Measurements from ENCODE around the gene CPS1. TPM values are rescaled to one million over a fixed set of nuclear protein-coding genes. Genes with fewer than 3 reads are reported as not detected.

The CPS1 gene
- total RNA-seq, 1 donor from 2014 or later: 3.8 TPM

DNA sequence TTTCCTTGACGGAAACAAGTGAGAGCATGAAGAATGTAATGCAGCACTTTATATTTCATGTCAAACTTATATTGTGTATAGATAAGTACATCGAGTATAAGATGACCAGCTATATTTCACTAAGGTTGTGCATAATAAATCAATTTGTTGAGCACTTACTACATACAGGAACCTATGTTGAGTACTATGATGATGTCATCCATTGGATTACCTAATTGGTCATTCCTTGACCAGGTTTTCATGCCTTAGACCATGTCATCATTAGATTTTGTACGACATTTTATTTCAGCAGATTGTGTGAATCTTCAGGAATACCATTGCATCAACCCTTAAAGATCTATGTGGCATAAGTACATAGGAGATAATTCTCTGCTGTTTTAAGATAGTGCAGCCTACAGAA is 119.7 kb downstream of the CPS1 start:
- DNase-seq (ENCODE audit: low spot score): no peak

DNA sequence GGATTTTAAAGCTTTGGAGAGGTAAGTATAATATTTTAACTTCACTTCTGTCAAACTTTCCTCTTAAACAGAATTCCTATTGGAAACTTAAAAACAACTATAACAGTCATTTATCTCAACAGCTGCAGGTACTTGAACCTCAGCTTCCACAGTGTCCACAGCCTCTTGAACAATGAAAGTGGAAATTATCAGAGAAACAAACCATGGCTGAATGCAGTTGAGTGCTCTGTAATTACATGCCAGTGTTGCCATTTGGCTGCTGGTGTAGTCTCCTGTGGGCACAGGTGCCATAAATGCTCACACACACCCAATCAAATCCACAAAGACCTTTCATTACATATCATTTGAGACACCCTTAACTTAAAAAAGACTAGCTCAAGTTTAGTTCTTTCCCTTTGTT is 125.1 kb downstream of the CPS1 start:
- no peak for DNase-seq (ENCODE audit: low spot score)

DNA sequence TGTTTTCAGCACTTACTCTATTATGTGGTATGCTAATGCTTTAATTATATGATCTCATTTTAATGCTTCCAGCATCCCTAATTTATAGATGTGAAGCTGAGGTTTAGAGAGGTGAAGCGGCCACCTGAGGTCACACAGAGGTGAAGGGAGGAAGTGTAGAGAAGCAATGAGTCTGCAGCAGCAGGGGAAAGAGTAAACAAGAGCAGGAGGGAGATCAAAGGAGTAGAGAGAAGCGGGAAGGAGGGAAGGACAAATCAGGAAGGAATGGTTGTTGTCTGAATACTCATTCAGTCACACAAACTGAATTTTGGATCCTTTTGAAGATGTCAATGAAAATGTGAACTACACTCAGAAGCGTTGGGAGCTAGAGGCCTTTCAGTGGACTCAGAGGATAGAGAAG is 130.0 kb downstream of the CPS1 start:
- no peak for DNase-seq (ENCODE audit: low spot score)

DNA sequence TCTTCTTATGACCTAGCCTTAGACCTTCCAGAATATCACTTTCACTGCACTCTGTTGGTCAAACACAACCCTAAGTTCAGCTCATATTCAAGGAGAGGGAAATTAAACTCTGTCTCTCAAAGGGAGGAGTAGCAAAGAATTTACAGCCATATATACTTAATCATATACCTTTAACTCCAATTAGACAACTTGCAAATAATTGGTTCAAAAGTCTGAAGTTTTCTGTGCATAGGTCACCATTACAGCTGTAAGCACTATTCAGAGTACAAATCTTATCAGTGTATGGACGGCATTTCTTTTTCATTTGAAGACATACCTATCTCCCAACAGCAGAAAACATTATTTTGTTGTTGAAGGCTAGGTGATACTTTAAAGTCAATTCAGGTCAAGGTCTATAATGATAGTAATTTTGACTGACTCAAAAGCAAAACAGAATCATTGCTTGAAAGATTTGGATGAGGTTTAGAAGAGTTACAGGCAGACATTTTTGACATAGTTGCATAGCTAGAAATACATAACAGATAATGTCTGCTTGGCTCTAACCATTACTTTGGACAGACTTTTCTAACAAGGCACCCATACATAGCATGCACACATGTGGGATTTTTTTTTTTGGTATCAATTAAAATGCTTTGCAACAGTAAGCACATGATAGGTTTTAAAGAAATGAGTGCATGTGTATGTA is 131.5 kb downstream of the CPS1 start:
- no peak for DNase-seq (ENCODE audit: low spot score)

DNA sequence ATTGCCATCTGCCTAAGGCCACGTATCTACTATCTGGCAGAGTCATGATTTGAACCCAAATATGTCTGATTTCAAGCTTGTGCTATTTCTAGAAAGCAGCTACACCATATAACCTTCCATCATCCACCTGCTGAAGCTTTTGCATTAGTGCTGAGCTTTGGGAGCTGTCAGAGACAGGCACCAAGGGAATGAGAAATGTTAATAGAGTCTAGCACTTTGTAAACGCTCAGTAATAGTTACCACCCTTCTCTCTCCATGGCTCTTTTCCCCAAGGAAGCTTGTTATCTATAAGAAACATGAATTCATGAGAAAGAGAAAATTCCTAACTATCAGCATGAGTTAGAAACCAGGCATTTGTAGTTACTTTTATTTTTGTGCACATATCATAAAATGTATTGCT is 151.5 kb downstream of the CPS1 start:
- DNase-seq (ENCODE audit: low spot score): no peak

DNA sequence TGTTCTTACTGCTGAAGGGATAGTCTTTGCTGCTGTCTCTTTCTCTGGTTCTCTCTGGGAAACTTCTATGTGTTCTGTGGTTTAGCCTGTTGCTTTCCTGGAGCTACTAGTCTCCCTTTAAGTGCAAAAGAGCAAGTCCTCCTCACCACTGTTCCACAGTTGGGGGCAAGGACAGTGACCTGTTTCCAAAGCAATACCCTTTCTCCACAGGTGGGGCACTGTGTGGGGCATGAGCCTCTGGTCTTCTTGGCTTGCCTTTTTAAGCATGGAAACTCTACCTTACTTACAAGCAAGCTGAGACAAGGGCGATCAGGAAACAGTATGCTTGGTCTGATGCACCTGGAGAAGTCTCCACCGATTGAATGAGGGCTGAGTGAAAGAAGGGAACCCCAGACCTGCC is 156.7 kb downstream of the CPS1 start:
- no peak for DNase-seq (ENCODE audit: low spot score)

DNA sequence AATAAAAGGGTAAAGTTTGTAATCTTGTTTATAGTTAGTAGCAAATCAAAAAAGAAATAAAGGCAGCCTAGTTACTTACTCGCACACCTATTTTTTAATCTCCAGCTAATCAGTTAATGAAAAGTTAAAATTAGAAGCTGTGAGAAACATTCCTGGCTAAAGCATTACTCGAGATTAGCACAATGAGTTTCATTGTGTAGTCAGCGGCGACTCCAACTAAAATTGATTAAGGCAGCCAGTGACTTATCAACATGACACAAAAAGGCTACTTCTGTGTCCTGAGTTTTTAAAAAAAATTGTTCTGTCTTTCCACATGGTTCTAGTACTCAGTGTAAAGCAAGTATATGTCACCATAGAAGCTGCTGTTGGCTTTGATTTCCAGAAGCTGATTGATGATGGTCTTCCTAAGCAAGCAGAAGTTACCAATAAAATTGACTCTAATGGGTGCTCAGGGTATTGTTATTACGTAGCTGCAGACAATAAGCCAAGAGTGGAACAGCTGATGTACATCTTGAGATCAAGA is 159.2 kb downstream of the CPS1 start:
- DNase-seq (ENCODE audit: low spot score): no peak

DNA sequence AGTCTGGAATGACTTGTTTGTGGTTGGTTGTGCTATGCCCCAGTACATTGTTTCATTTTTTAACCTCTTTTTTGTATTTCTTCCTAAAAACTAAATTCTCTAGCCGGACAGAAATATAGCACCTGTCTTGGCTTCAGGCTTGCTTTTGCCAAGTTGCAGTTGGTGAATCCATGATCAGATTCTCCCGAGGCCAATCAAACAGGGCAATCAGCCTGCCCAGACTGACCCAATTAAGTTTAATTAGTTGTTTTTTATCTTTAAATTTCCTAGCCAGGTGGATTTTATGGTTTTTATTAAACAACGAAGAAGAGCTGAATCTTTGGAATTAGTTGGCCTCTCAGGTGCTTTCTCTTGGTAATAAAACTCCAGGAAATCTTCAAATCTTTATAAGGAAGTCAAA is 162.1 kb downstream of the CPS1 start:
- DNase-seq (ENCODE audit: low spot score): no peak

DNA sequence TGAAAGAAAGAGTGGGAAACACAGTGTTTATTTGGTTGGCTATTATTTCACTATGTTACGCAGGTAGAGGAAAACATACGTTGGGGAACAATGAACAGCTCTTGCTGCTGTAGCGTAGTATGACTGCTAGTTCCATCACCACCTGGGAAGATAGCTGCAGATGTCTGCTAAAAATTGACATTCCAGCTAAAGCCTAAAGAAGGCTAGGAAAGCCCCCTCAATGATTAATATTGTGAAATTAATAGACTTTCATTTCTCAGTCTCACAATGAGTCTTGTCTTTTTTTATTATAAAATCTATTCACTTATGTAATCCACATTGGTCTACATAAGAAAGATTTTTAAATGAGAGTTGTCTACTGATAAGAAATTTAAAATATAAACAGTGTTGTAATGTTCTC is 165.7 kb downstream of the CPS1 start:
- no peak for DNase-seq (ENCODE audit: low spot score)

DNA sequence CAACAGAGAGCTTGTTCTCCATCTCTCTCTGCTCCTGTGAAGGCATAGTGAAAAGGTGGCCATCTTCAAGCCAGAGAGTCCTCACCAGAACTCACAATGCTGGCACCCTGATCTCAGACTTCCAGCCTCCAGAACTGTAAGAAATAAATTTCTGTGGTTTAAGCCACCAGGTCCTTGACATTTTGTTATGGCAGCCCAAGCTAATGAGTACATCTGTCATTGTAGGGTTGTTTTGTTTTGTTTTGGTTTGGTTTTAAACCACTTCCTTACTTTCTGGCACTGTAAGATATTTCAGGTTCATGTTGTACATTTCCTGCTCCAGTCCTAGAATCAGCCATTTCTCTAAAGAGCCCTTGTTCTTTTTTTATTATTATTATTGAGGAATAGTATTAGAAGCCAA is 171.2 kb downstream of the CPS1 start:
- DNase-seq (ENCODE audit: low spot score): no peak

Other genes starting within 250 kb of the CPS1 start
- not detected for gene MYL1, start 241.4 kb upstream of the CPS1 start, total RNA-seq
- 32.8 TPM for gene LANCL1, start 79.8 kb upstream of the CPS1 start, total RNA-seq